GM18951 (cell line): ENCODE measurements around the gene RIMBP3C.
"Not testable (repeated sequence)": the region's sequence is repeated elsewhere in the genome, so short reads cannot be mapped to it uniquely, and the experiment has no call there.

Experiments
- in situ Hi-C: fragments of 300-500 bp; cut with MboI; formaldehyde crosslinking; loops from one replicate; pipeline ENCODE4 v1.12.0; 2022; ENCODE audit warnings: low sequenced_read_pairs, mixed read lengths, inconsistent platforms; ENCODE audit not compliant: unreplicated experiment

RIMBP3C gene

GRCh38 chr22:21515234-21515633 lies 36.0 kb downstream of the RIMBP3C start:
- in situ Hi-C loops: not testable (repeated sequence)

GRCh38 chr22:21514117-21514516 lies 37.1 kb downstream of the RIMBP3C start:
- in situ Hi-C loops: not testable (repeated sequence)

- in situ Hi-C loops: not testable (repeated sequence)
Observed at GRCh38 chr22:21512022-21512421, 39.2 kb downstream of the RIMBP3C start.

GRCh38 chr22:21510397-21510796 lies 40.9 kb downstream of the RIMBP3C start:
- in situ Hi-C loops: not testable (repeated sequence)

GRCh38 chr22:21499623-21500506 lies 51.4 kb downstream of the RIMBP3C start:
- in situ Hi-C loops: loop anchor here (25.0 kb wide), 1 partner anchor 763 kb away; no protein-coding TSS in a partner anchor

GRCh38 chr22:21498489-21498888 lies 52.8 kb downstream of the RIMBP3C start:
- in situ Hi-C loops: loop anchor here (25.0 kb wide), 1 partner anchor 761 kb away; no protein-coding TSS in a partner anchor

- in situ Hi-C loops: loop anchor here (25.0 kb wide), 1 partner anchor 761 kb away; no protein-coding TSS in a partner anchor
Observed at GRCh38 chr22:21497984-21498383, 53.3 kb downstream of the RIMBP3C start.
